ENCODE measurements around the gene ZNF99.
"Not testable (repeated sequence)": the region's sequence is repeated elsewhere in the genome, so short reads cannot be mapped to it uniquely, and the experiment has no call there.

Gene ZNF99

GRCh38 chr19:22783651-22784410 lies at the start of gene ZNF99:
TSS of gene ZNF99 (minus strand) at chr19:22784151. CDS start at chr19:22784016, 135 bp downstream.
- no peak for DNase-seq (ENCODE audit: low read depth)

- no peak for DNase-seq (ENCODE audit: low read depth)
Measured at GRCh38 chr19:22832031-22832762, 48.2 kb upstream of the ZNF99 start, which contains the start of gene ZNF723. TSS of gene ZNF723 (plus strand) at chr19:22832291. CDS start at chr19:22832380, 89 bp downstream.

- no peak for DNase-seq (ENCODE audit: low read depth)
Measured at GRCh38 chr19:22831211-22831610, 47.3 kb upstream of the ZNF99 start.

- DNase-seq (ENCODE audit: low read depth) = no peak
Measured at GRCh38 chr19:22814124-22814523, 30.2 kb upstream of the ZNF99 start.

- DNase-seq (ENCODE audit: low read depth) = no peak
Measured at GRCh38 chr19:22807061-22807835, 23.3 kb upstream of the ZNF99 start.

- DNase-seq (ENCODE audit: low read depth) = no peak
Measured at GRCh38 chr19:22806418-22806817, 22.5 kb upstream of the ZNF99 start.

GRCh38 chr19:22797040-22797439 lies 13.1 kb upstream of the ZNF99 start:
- no peak for DNase-seq (ENCODE audit: low read depth)

GRCh38 chr19:22792863-22793262 lies 8.9 kb upstream of the ZNF99 start:
- DNase-seq (ENCODE audit: low read depth) = not testable (repeated sequence)

GRCh38 chr19:22735911-22736645 lies 47.9 kb downstream of the ZNF99 start:
- DNase-seq (ENCODE audit: low read depth) = no peak

GRCh38 chr19:22733691-22734090 lies 50.3 kb downstream of the ZNF99 start:
- DNase-seq (ENCODE audit: low read depth) = no peak

GRCh38 chr19:22728214-22728613 lies 55.7 kb downstream of the ZNF99 start:
- DNase-seq (ENCODE audit: low read depth) = not testable (repeated sequence)

GRCh38 chr19:22721533-22721932 lies 62.4 kb downstream of the ZNF99 start:
- DNase-seq (ENCODE audit: low read depth) = not testable (repeated sequence)

- DNase-seq (ENCODE audit: low read depth) = no peak
Measured at GRCh38 chr19:22708983-22709382, 75.0 kb downstream of the ZNF99 start.

GRCh38 chr19:22703096-22703495 lies 80.9 kb downstream of the ZNF99 start:
- DNase-seq (ENCODE audit: low read depth) = not testable (repeated sequence)

GRCh38 chr19:22702661-22703060 lies 81.3 kb downstream of the ZNF99 start:
- DNase-seq (ENCODE audit: low read depth) = not testable (repeated sequence)
